HEK293 (cell line): ENCODE data around the gene BTBD16.

Experiments used
- CTCF ChIA-PET: fragments of 350-600 bp; formaldehyde crosslinking; extraction: SDS; loops from one replicate; lab custom pipeline; 2021; ENCODE audit warnings: antibody characterized with exemption; lab: Yijun Ruan, JAX
- POLR2A ChIA-PET: fragments of 300-600 bp; formaldehyde crosslinking; extraction: SDS; loops from one replicate; lab custom pipeline; 2020; ENCODE audit warnings: antibody characterized with exemption, inconsistent platforms; lab: Yijun Ruan, JAX
- H3K27ac ChIP-seq: fragments of 200-500 bp; sonication (Bioruptor generic); 2 replicates; pipeline ENCODE4 v1.5.1; 2014; ENCODE audit warnings: low read depth, low read length, control low read depth, inconsistent platforms; ENCODE audit errors: extremely low read depth
- H3K36me3 ChIP-seq, 2 experiments: fragments of 200-500 bp in 1 of 2; sonication (Bioruptor generic) in 1 of 2; 1 replicate in 1 of 2; 2 replicates in 1 of 2; pipeline ENCODE4 v1.5.1; 2014 to 2017; ENCODE audit warnings: inconsistent platforms in 2 of 2, low read length in 2 of 2; ENCODE audit not compliant: control insufficient read depth in 2 of 2, insufficient read depth in 1 of 2
- H3K4me1 ChIP-seq: fragments of 200-500 bp; sonication (Bioruptor generic); 2 replicates; pipeline ENCODE4 v1.5.1; 2014; ENCODE audit warnings: mild to moderate bottlenecking, low read length, inconsistent platforms; ENCODE audit not compliant: control insufficient read depth, insufficient read depth
- H3K4me3 ChIP-seq: 2 replicates; pipeline ENCODE4 v1.5.1; 2011; ENCODE audit warnings: low read depth, mild to moderate bottlenecking, control low read depth, low read length, moderate library complexity
- H3K9me3 ChIP-seq: fragments of 200-500 bp; sonication (Bioruptor generic); 2 replicates; pipeline ENCODE4 v1.5.1; 2014; ENCODE audit warnings: low read depth, low read length, inconsistent platforms; ENCODE audit not compliant: control insufficient read depth, insufficient read depth
- BCL11A ChIP-seq: fragments of 450-650 bp; formaldehyde crosslinking; IDR thresholded peaks from 2 replicates; pipeline ENCODE4 v1.5.1; 2016; ENCODE audit warnings: low read depth, missing biosample characterization, missing genetic modification characterization
- GLIS1 ChIP-seq: fragments of 450-650 bp; formaldehyde crosslinking; IDR thresholded peaks from 2 replicates; pipeline ENCODE4 v1.5.1; 2016; ENCODE audit warnings: missing biosample characterization, missing genetic modification characterization
- HOXA7 ChIP-seq: sonication (generic); formaldehyde crosslinking; IDR thresholded peaks from 2 replicates; pipeline ENCODE4 v1.8.1; 2022; ENCODE audit warnings: missing genetic modification reagents, borderline replicate concordance
- HOXD13 ChIP-seq: sonication (generic); formaldehyde crosslinking; IDR thresholded peaks from 2 replicates; pipeline ENCODE4 v1.8.0; 2022; ENCODE audit warnings: missing genetic modification reagents, borderline replicate concordance
- MZF1 ChIP-seq: fragments of 450-650 bp; formaldehyde crosslinking; IDR thresholded peaks from 2 replicates; pipeline ENCODE4 v1.5.1; 2017; ENCODE audit warnings: missing biosample characterization, missing genetic modification characterization, borderline replicate concordance
- SCRT2 ChIP-seq: fragments of 450-650 bp; formaldehyde crosslinking; IDR thresholded peaks from 2 replicates; pipeline ENCODE4 v1.5.1; 2016; ENCODE audit warnings: missing biosample characterization, missing genetic modification characterization
- SETDB1 ChIP-seq: IDR thresholded peaks from one replicate; pipeline ENCODE4 v1.6.1; 2017; ENCODE audit warnings: mild to moderate bottlenecking, low read length, moderate library complexity, mixed read lengths; ENCODE audit not compliant: insufficient read length
- SP7 ChIP-seq: fragments of 450-650 bp; formaldehyde crosslinking; IDR thresholded peaks from 2 replicates; pipeline ENCODE4 v1.5.1; 2016; ENCODE audit warnings: missing biosample characterization, missing genetic modification characterization
- ZNF140 ChIP-seq: fragments of 450-650 bp; formaldehyde crosslinking; IDR thresholded peaks from 2 replicates; pipeline ENCODE4 v1.5.1; 2016; ENCODE audit warnings: missing biosample characterization, missing genetic modification characterization
- ZNF16 ChIP-seq: fragments of 450-650 bp; formaldehyde crosslinking; IDR thresholded peaks from 2 replicates; pipeline ENCODE4 v1.5.1; 2016; ENCODE audit warnings: low read depth, missing biosample characterization, missing genetic modification characterization
- ZNF169 ChIP-seq: fragments of 450-650 bp; formaldehyde crosslinking; IDR thresholded peaks from 2 replicates; pipeline ENCODE4 v1.5.1; 2016; ENCODE audit warnings: missing biosample characterization, missing genetic modification characterization
- ZNF2 ChIP-seq: fragments of 450-650 bp; formaldehyde crosslinking; IDR thresholded peaks from 2 replicates; pipeline ENCODE4 v1.5.1; 2016; ENCODE audit warnings: missing biosample characterization, missing genetic modification characterization
- ZNF23 ChIP-seq: fragments of 450-650 bp; formaldehyde crosslinking; IDR thresholded peaks from 2 replicates; pipeline ENCODE4 v1.5.1; 2016; ENCODE audit warnings: missing biosample characterization, missing genetic modification characterization, borderline replicate concordance
- ZNF302 ChIP-seq: fragments of 450-650 bp; formaldehyde crosslinking; IDR thresholded peaks from 2 replicates; pipeline ENCODE4 v1.5.1; 2016; ENCODE audit warnings: missing biosample characterization, missing genetic modification characterization, low read depth
- ZNF311 ChIP-seq: fragments of 450-650 bp; formaldehyde crosslinking; IDR thresholded peaks from 2 replicates; pipeline ENCODE4 v1.5.1; 2017; ENCODE audit warnings: missing biosample characterization, missing genetic modification characterization, borderline replicate concordance
- ZNF350 ChIP-seq: fragments of 450-650 bp; formaldehyde crosslinking; IDR thresholded peaks from 2 replicates; pipeline ENCODE4 v1.5.0; 2017; ENCODE audit warnings: missing biosample characterization, mild to moderate bottlenecking, missing genetic modification characterization
- ZNF416 ChIP-seq: fragments of 450-650 bp; formaldehyde crosslinking; IDR thresholded peaks from 2 replicates; pipeline ENCODE4 v1.5.1; 2016; ENCODE audit warnings: missing biosample characterization, missing genetic modification characterization
- ZNF529 ChIP-seq: fragments of 450-650 bp; formaldehyde crosslinking; IDR thresholded peaks from 2 replicates; pipeline ENCODE4 v1.5.1; 2017; ENCODE audit warnings: missing genetic modification characterization, missing biosample characterization; ENCODE audit not compliant: insufficient replicate concordance
- ZNF585B ChIP-seq: fragments of 450-650 bp; formaldehyde crosslinking; IDR thresholded peaks from 2 replicates; pipeline ENCODE4 v1.5.1; 2016; ENCODE audit warnings: missing biosample characterization, missing genetic modification characterization
- ZNF610 ChIP-seq: fragments of 450-650 bp; formaldehyde crosslinking; IDR thresholded peaks from 2 replicates; pipeline ENCODE4 v1.5.1; 2016; ENCODE audit warnings: missing biosample characterization, missing genetic modification characterization, borderline replicate concordance
- ZNF791 ChIP-seq: fragments of 450-650 bp; formaldehyde crosslinking; IDR thresholded peaks from 2 replicates; pipeline ENCODE4 v1.5.1; 2016; ENCODE audit warnings: missing biosample characterization, missing genetic modification characterization
- TF ChIP-seq, protein P1 (sequence below): fragments of 450-650 bp; formaldehyde crosslinking; IDR thresholded peaks from 2 replicates; pipeline ENCODE4 v1.5.1; 2016; ENCODE audit warnings: missing biosample characterization, missing genetic modification characterization
- TF ChIP-seq, protein P2 (sequence below): sonication (generic); formaldehyde crosslinking; IDR thresholded peaks from 2 replicates; pipeline ENCODE4 v1.8.1; 2022; ENCODE audit warnings: mild to moderate bottlenecking, moderate library complexity, missing genetic modification reagents
- TF ChIP-seq, protein P3 (sequence below): fragments of 450-650 bp; formaldehyde crosslinking; IDR thresholded peaks from 2 replicates; pipeline ENCODE4 v1.5.1; 2016; ENCODE audit warnings: missing biosample characterization, missing genetic modification characterization
- TF ChIP-seq, protein P4 (sequence below): fragments of 450-650 bp; formaldehyde crosslinking; IDR thresholded peaks from 2 replicates; pipeline ENCODE4 v1.5.1; 2016; ENCODE audit warnings: missing biosample characterization, missing genetic modification characterization, borderline replicate concordance

BTBD16 gene

DNA sequence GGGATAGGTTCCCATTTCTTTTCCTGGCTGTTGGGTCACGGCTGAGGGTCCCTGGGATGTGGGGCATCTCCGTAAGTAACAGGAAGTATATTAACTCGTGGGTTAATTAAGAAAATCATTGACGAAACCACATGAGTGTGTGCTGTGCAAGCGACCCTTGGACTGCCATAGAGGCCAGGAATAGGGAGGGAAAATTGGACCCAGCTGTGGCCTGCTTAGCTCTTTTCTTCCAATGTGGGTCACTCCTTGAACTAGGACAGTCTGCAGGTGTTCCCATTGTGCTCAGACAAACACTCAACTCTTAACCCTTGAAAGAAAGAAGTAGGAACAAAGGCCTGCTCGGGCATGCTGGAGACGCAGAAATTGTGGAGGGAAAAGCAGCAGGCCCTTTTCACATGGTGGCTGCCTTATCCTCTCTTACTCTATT lies 77.9 kb downstream of the BTBD16 start:
- Histone ChIP-seq H3K4me1 (no peaks in the 10 kb centered on the region), H3K9me3 (no peaks in the 10 kb centered on the region), H3K4me3 (no peak overlapping the region), H3K36me3 (no peaks in the 10 kb centered on the region), H3K27ac (no peak overlapping the region)
- ChIA-PET POLR2A (no interaction called here), CTCF (interaction anchor here (0.6 to 1.2 kb wide), 3 partner anchors 10 to 50 kb away, joined by 3 to 5 read pairs (median 3); no protein-coding TSS in a partner anchor)
- TF ChIP-seq ZNF585B (tag by site-specific recombination), result no peak
- TF ChIP-seq ZNF529, result no peak
- TF ChIP-seq SETDB1, result no peak
- TF ChIP-seq GLIS1, result no peak
- TF ChIP-seq ZNF16, result no peak
- TF ChIP-seq ZNF169 (tag by site-specific recombination), result no peak
- no peak for TF ChIP-seq ZNF302

DNA sequence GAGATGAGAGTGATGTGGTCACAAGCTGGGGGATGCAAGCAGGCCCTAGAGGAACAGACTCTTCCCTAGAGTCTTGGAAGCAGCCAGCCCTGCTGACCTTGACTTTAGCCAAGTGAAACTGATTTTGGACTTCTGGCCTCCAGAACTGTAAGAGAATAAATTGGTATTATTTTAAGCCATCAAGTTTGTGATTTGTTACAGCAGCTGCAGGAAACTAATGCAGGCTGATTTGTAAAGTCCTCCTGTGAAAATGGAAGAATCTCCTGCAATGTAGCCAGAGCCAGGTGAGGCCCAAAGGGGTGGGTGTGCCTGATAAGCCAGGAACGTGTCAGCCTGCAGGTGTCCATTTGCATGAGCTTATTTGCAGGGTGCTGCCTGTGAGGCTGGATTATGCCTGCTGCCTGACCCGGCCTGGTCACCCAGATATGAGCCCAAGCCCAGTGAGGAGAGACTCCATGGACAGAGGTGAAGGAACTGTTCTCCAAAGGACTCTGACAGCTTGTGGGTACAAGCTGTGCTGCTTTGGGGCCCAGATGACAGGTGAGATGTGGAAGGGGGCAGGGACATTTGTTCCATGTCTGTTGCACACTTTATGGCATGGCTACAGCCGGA lies 78.8 kb downstream of the BTBD16 start:
- CTCF ChIA-PET, result interaction anchor here (1.2 kb wide), 1 partner anchor 9 kb away, joined by 3 read pairs; no protein-coding TSS in a partner anchor
- Histone ChIP-seq H3K27ac (no peak overlapping the region), H3K4me3 (no peak overlapping the region), H3K36me3 (no peaks in the 10 kb centered on the region), H3K4me1 (no peaks in the 10 kb centered on the region), H3K9me3 (no peaks in the 10 kb centered on the region)
- POLR2A ChIA-PET, result interaction anchor here (0.6 kb wide), 1 partner anchor 19 kb away, joined by 4 read pairs; no protein-coding TSS in a partner anchor
- TF ChIP-seq MZF1 (tag by site-specific recombination) (no peak), ZNF311 (tag by site-specific recombination) (no peak), ZNF416 (tag by site-specific recombination) (no peak), ZNF350 (tag by site-specific recombination) (no peak), ZNF2 (tag by site-specific recombination) (no peak), SP7 (tag by site-specific recombination) (no peak), ZNF23 (tag by site-specific recombination) (no peak), ZNF140 (no peak)
- TF ChIP-seq, protein P1, sequence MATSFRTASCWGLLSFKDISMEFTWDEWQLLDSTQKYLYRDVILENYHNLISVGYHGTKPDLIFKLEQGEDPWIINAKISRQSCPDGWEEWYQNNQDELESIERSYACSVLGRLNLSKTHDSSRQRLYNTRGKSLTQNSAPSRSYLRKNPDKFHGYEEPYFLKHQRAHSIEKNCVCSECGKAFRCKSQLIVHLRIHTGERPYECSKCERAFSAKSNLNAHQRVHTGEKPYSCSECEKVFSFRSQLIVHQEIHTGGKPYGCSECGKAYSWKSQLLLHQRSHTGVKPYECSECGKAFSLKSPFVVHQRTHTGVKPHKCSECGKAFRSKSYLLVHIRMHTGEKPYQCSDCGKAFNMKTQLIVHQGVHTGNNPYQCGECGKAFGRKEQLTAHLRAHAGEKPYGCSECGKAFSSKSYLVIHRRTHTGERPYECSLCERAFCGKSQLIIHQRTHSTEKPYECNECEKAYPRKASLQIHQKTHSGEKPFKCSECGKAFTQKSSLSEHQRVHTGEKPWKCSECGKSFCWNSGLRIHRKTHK (tag by site-specific recombination), result no peak
- TF ChIP-seq, protein P2, sequence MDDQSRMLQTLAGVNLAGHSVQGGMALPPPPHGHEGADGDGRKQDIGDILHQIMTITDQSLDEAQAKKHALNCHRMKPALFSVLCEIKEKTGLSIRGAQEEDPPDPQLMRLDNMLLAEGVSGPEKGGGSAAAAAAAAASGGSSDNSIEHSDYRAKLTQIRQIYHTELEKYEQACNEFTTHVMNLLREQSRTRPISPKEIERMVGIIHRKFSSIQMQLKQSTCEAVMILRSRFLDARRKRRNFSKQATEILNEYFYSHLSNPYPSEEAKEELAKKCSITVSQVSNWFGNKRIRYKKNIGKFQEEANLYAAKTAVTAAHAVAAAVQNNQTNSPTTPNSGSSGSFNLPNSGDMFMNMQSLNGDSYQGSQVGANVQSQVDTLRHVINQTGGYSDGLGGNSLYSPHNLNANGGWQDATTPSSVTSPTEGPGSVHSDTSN (CRISPR knock-in tag), result no peak

DNA sequence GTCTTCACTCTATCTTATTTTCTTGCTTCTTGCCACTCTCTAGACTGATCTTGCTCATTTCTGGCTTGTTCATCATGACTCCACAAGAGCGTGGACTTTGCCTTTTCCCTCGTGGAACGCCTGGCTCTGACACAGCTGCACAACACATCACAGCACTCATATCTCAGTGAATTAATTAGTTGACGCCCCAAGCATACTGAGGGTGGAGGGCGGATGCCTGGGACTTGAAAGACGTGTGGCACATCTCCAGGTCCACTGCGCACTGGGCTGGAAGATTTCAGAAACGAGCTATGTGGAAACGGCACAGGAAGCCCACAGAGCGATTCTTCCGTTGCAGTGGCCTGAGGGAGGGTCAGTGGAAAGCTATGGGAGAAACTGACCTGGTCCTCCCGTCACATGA lies 79.8 kb downstream of the BTBD16 start:
- Histone ChIP-seq H3K27ac (no peak overlapping the region), H3K36me3 (no peaks in the 10 kb centered on the region), H3K4me1 (no peaks in the 10 kb centered on the region), H3K9me3 (no peaks in the 10 kb centered on the region), H3K4me3 (no peak overlapping the region)
- ChIA-PET POLR2A (no interaction called here), CTCF (interaction anchor here (0.7 kb wide), 1 partner anchor 69 kb away, joined by 3 read pairs; no protein-coding TSS in a partner anchor)
- TF ChIP-seq BCL11A (tag by site-specific recombination), result no peak
- no peak for TF ChIP-seq HOXA7
- TF ChIP-seq SCRT2, result no peak
- TF ChIP-seq HOXD13, result no peak
- TF ChIP-seq, protein P3, sequence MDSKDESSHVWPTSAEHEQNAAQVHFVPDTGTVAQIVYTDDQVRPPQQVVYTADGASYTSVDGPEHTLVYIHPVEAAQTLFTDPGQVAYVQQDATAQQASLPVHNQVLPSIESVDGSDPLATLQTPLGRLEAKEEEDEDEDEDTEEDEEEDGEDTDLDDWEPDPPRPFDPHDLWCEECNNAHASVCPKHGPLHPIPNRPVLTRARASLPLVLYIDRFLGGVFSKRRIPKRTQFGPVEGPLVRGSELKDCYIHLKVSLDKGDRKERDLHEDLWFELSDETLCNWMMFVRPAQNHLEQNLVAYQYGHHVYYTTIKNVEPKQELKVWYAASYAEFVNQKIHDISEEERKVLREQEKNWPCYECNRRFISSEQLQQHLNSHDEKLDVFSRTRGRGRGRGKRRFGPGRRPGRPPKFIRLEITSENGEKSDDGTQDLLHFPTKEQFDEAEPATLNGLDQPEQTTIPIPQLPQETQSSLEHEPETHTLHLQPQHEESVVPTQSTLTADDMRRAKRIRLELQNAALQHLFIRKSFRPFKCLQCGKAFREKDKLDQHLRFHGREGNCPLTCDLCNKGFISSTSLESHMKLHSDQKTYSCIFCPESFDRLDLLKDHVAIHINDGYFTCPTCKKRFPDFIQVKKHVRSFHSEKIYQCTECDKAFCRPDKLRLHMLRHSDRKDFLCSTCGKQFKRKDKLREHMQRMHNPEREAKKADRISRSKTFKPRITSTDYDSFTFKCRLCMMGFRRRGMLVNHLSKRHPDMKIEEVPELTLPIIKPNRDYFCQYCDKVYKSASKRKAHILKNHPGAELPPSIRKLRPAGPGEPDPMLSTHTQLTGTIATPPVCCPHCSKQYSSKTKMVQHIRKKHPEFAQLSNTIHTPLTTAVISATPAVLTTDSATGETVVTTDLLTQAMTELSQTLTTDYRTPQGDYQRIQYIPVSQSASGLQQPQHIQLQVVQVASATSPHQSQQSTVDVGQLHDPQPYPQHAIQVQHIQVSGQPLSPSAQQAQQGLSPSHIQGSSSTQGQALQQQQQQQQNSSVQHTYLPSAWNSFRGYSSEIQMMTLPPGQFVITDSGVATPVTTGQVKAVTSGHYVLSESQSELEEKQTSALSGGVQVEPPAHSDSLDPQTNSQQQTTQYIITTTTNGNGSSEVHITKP (tag by site-specific recombination), result no peak
- TF ChIP-seq ZNF610, result no peak
- no peak for TF ChIP-seq ZNF791
- TF ChIP-seq, protein P4, sequence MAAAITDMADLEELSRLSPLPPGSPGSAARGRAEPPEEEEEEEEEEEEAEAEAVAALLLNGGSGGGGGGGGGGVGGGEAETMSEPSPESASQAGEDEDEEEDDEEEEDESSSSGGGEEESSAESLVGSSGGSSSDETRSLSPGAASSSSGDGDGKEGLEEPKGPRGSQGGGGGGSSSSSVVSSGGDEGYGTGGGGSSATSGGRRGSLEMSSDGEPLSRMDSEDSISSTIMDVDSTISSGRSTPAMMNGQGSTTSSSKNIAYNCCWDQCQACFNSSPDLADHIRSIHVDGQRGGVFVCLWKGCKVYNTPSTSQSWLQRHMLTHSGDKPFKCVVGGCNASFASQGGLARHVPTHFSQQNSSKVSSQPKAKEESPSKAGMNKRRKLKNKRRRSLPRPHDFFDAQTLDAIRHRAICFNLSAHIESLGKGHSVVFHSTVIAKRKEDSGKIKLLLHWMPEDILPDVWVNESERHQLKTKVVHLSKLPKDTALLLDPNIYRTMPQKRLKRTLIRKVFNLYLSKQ (tag by site-specific recombination), result no peak
